RPMI7951 (cell line): ENCODE data around the gene RDH13. TPM values are rescaled to one million over a fixed set of nuclear protein-coding genes. Genes with fewer than 3 reads are reported as not detected.
A peak's percentile ranks its signal among the peaks of the same experiment; 100 is the strongest.
"Not testable (repeated sequence)": the region's sequence is repeated elsewhere in the genome, so short reads cannot be mapped to it uniquely, and the experiment has no call there.

Experiments used
- DNase-seq: peaks from one replicate; pipeline ENCODE4 v3.0.0-alpha.2; 2012; ENCODE audit warnings: low read depth
- total RNA-seq: library from RNA; depleted of rRNA; stranded (reverse); fragments of >200 nt; shearing (Covaris generic); gene quantifications from 2 replicates; pipeline ENCODE4 v1.2.3, GENCODE V29; 2014; rRNA removed

Gene RDH13
- total RNA-seq, 1 experiment from 2014 or later, result 5.2 TPM

DNA sequence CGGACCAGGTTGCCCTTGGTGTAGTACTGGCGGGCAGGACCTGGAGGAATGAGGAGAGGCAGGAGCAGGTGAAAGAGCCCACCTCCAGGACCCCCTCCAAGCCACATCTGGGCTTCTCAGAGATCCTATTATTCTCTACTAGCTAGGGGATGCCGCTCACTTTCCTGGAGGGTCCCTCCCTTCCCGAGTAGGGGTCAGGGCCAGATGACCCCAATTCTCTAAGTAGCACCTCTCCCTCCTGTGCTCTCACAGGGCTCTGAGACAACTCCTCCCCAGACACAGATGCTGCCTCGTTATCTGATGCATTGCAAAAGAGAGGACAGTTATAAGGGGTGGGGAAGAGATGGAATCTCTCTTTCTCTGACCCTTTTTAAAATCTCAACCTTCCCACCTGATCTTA is 47.8 kb downstream of the RDH13 start:
- no peak for DNase-seq

DNA sequence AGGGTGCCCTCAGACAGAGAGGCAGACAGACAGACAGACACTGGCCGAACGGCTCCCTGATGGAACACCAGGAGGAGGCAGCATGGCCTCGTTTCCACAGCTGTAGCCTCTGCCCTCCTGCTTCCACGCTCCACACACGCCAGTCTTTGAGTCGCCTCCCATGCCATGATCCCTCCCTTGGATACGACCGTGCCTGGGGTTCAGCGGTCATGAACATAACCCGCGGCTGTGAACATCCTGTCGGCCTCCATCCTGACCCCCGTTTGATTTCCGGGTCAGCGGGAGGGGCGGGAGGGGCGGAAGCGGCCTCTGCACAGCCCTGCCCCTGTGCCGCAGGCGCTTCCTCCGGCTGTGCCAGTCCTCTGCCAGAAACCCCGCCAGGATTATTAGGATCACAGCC is 48.2 kb downstream of the RDH13 start:
- peak; percentile 43 for DNase-seq

- DNase-seq, result no peak
Observed at GRCh38 chr19:55013596-55013995, 49.4 kb downstream of the RDH13 start.

DNA sequence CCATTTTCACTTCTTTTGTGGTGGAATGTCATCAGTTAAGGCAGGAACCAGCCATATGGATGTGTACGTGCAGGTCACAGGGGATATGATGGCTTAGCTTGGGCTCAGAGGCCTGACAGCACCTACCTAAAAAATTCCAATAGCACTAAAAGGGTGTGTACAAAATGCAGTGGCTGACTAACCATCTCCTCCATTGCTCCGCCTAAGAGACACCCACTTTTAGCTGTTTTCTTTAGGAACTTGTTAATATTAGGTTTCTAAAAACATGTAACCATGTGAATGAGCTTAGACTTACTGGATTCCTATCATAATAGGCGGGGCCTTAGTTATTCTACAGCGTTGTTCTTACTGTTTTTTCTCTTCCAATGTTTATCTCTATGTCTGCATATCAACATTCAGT is 50.6 kb downstream of the RDH13 start:
- DNase-seq, result no peak

- not testable (repeated sequence) for DNase-seq
Observed at GRCh38 chr19:55010561-55010960, 52.4 kb downstream of the RDH13 start.

DNA sequence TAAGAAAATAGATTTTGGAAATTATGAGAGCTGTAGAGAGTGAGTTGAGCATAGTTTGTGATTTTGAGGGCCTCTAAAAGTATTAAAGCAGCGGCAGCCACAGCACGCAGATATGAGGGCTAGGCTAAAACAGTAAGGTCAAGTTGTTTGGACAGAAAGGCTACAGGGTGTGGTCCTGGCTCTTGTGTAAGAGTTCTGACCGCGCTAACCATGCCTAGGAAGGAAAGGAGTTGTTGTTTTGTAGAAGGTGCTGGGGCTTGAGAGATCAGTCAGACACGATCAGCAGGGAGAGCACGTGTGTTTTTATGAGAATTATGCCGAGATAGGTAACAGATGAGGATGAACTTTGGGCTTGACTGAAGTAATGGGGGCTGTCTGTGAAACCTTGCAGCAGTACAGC is 54.2 kb downstream of the RDH13 start:
- not testable (repeated sequence) for DNase-seq

DNA sequence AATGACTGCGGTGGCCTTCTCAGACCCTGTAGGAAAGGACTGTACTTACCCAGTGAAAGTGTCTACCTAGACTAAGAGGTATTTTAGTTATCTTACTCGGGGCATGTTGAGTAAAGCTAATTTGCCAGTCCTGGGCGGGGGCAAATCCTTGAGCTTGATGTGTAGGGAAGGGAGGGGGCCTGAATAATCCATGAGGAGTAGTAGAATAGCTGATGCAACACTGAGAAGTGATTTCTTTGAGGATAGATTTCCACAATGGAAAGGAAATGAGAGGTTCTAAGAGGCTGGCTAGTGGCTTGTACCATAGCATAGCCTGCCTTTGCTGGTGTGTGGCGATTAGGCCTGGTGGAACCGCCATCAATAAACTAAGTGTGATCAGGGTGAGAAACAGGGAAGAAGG is 54.8 kb downstream of the RDH13 start:
- DNase-seq, result not testable (repeated sequence)

DNA sequence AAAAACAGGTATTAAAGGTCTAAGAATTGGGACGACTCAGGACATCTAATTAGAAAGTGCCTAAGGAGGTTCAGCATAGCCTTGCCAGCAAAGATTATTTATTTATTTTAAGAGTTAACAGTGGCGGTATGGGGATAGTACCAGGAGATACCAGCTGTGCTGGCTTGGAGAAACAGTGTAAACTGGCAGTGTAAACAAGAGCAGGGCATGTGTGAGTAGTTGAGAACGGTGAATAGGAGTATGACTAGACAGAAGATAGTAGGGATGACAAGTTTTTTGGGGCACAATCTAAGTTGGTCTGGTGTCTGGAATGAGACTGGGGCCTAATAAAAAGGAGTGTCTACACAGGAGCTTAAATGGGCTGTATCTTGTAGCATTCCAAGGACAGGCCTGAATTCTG is 55.4 kb downstream of the RDH13 start:
- DNase-seq, result not testable (repeated sequence)

- not testable (repeated sequence) for DNase-seq
Observed at GRCh38 chr19:55006795-55007194, 56.2 kb downstream of the RDH13 start.

DNA sequence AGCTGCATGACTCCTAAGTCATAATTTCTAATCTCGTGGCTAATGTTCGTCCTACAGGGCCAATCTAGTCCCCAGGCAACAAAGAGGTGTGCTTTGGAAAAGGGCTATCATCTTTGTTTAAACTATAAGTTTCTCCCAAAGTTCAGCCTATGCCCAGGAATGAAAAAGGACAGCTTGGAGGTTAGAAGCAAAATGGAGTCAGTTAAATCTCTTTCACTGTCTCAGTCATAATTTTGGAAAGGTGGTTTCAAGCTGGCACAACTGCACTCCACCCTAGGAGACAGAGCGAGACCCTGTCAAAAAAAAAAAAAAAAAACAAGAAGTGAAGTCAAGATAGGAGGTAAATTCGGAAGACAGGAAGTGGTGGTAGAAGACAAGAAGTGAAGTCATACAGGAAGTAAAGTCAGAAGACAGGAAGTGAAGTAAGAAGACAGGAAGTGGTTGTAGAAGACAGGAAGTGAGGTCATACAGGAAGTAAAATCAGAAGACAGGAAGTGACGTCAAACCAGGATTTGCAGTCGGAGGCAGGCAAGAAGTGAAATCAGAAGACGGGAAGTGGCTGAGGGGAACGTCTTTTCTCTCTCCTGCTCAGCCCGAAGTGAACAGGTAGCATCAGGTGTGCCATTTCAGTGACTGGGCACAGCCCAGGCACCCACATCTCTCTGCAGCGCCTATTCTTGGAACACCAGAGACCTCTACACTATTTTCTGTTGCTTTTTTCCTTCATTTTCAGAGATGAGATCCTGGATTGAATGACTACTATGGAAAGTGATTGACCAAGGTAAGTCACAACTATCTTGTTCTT is 57.1 kb downstream of the RDH13 start:
- peak; percentile 35 for DNase-seq

DNA sequence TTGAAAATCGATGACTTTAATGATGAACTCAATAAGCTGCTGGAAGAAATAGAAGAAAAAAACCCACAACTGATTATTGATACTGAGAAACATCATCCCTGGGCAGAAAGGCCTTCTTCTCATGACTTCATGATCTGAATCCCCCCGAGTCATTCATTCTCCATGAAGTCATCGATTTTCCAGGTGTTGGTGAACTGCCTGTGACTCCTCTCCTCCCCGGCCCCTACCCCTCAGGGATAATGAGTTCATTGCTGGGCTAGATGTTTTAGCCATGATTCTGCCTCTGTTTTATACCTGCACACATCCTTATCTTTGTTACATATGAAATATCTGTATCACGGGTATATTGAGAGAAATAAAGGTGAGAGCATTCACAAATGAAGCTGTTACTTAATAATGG is 62.2 kb downstream of the RDH13 start:
- DNase-seq, result no peak

- DNase-seq, result not testable (repeated sequence)
Observed at GRCh38 chr19:54998751-54999239, 64.2 kb downstream of the RDH13 start.

DNA sequence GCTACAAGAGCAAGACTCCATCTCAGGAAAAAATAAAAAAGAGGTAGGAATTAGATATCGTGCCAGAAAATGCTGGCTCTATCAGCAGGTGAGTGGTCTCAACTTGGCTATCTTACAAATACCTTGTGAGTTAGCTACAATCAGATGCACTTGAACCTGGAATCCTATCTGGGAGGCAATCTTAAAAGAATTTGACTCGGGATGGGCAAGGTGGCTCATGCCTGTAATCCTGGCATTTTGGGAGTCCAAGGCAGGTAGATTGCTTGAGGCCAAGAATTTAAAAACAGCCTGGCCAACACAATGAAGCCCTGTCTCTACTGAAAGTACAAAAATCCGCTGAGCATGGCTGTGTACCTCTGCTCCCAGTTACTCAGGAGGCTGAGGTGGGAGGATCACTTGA is 67.4 kb downstream of the RDH13 start:
- no peak for DNase-seq

Other genes with a start within 250 kb of the RDH13 start
- not detected in 2 replicates for gene KIR3DL1, start 246.7 kb downstream of the RDH13 start, total RNA-seq
- gene KIR2DS4, start 230.5 kb downstream of the RDH13 start, total RNA-seq, result not detected in 2 replicates
- not detected in 2 replicates for gene KIR3DL2, start 212.7 kb downstream of the RDH13 start, total RNA-seq
- gene FCAR, start 188.9 kb downstream of the RDH13 start, total RNA-seq, result not detected in 2 replicates
- not detected in 2 replicates for gene NCR1, start 157.0 kb downstream of the RDH13 start, total RNA-seq
- gene NLRP7, start 115.6 kb downstream of the RDH13 start, total RNA-seq, result not detected in 2 replicates
- gene NLRP2, start 96.8 kb downstream of the RDH13 start, total RNA-seq, result 0.12 and 0.20 TPM in 2 replicates
- not detected in 2 replicates for gene GP6, start 24.9 kb downstream of the RDH13 start, total RNA-seq
- 8.5 and 12.3 TPM in 2 replicates for gene EPS8L1, start 12.7 kb upstream of the RDH13 start, total RNA-seq
- 22.3 and 31.0 TPM in 2 replicates for gene PPP1R12C, start 54.5 kb upstream of the RDH13 start, total RNA-seq
- 32.5 and 42.4 TPM in 2 replicates for gene TNNT1, start 86.1 kb upstream of the RDH13 start, total RNA-seq
- 0.48 and 0.78 TPM in 2 replicates for gene TNNI3, start 94.6 kb upstream of the RDH13 start, total RNA-seq
- gene DNAAF3, start 103.5 kb upstream of the RDH13 start, total RNA-seq, result 1.4 and 1.6 TPM in 2 replicates
- 0.10 and 0.36 TPM in 2 replicates for gene SYT5, start 117.1 kb upstream of the RDH13 start, total RNA-seq
- 5.4 and 6.0 TPM in 2 replicates for gene PTPRH, start 146.4 kb upstream of the RDH13 start, total RNA-seq
- 0.20 and 0.60 TPM in 2 replicates for gene TMEM86B, start 165.6 kb upstream of the RDH13 start, total RNA-seq
- 19.7 and 28.0 TPM in 2 replicates for gene PPP6R1, start 195.9 kb upstream of the RDH13 start, total RNA-seq
- 35.1 and 57.0 TPM in 2 replicates for gene HSPBP1, start 217.0 kb upstream of the RDH13 start, total RNA-seq
- 1.1 and 1.2 TPM in 2 replicates for gene BRSK1, start 220.8 kb upstream of the RDH13 start, total RNA-seq